Measurements from ENCODE around the gene FAM241B. TPM values are rescaled to one million over a fixed set of nuclear protein-coding genes. Genes with fewer than 3 reads are reported as not detected.
A peak's percentile ranks its signal among the peaks of the same experiment; 100 is the strongest.

FAM241B gene
- total RNA-seq, 1 donor from 2014 or later: 3.4 TPM

DNA sequence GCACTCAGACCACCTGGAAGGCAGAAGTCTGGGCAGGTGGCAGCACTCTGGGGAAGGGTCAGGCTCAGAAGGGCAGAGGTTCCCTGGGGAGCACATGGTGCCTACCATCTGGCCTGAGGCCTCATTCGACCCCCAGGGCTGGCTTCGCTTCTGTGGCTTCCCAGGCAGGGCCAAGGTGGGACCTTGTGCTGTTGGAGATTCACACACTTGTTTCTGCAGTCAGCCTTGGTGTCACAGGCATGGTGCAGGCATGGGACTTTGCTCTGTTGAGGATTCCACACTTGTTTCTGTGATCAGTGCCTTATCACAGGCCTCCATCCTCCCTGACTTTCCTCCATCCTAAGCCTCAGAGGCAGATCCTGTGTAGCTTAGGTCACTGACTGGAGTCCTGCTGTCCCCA, 11.3 kb upstream of the FAM241B start:
- Mint-ChIP-seq H3K4me3 (ENCODE audit: unreplicated experiment) (no peak overlapping the region), H3K27me3 (ENCODE audit: unreplicated experiment) (peaks cover 60% of the 10 kb centered on the region), H3K4me1 (ENCODE audit: unreplicated experiment) (no peaks in the 10 kb centered on the region), H3K36me3 (ENCODE audit: unreplicated experiment) (peaks cover 4% of the 10 kb centered on the region), H3K27ac (ENCODE audit: unreplicated experiment) (no peak overlapping the region), H3K9me3 (ENCODE audit: unreplicated experiment) (peaks cover 5% of the 10 kb centered on the region)
- peak; percentile 77 for DNase-seq (ENCODE audit: extremely low spot score, unreplicated experiment)
- TF ChIP-seq, protein P1, sequence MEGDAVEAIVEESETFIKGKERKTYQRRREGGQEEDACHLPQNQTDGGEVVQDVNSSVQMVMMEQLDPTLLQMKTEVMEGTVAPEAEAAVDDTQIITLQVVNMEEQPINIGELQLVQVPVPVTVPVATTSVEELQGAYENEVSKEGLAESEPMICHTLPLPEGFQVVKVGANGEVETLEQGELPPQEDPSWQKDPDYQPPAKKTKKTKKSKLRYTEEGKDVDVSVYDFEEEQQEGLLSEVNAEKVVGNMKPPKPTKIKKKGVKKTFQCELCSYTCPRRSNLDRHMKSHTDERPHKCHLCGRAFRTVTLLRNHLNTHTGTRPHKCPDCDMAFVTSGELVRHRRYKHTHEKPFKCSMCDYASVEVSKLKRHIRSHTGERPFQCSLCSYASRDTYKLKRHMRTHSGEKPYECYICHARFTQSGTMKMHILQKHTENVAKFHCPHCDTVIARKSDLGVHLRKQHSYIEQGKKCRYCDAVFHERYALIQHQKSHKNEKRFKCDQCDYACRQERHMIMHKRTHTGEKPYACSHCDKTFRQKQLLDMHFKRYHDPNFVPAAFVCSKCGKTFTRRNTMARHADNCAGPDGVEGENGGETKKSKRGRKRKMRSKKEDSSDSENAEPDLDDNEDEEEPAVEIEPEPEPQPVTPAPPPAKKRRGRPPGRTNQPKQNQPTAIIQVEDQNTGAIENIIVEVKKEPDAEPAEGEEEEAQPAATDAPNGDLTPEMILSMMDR (IDR thresholded peaks at IDR 0.05): no peak

DNA sequence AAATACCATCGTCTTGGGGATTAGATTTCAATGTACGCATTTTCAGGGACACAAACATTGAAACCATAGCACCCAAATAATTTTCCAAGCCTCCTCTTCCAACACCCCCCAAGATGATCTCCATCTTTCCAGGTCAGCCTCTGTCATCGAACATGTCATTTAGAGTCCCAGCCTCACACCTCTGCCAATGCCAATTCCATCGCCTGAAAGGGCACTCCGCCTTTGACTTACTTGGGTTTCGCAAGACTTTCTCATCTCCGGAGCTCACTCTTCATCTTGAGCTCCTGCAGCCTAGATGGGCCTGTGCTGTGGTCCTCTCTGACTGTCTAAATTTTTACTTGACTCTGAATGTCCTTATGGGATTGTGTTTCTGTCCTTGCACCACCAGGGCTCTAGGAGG, 10.4 kb upstream of the FAM241B start:
- Mint-ChIP-seq H3K4me3 (ENCODE audit: unreplicated experiment) (no peak overlapping the region), H3K27me3 (ENCODE audit: unreplicated experiment) (peaks cover 59% of the 10 kb centered on the region), H3K4me1 (ENCODE audit: unreplicated experiment) (no peaks in the 10 kb centered on the region), H3K36me3 (ENCODE audit: unreplicated experiment) (peaks cover 5% of the 10 kb centered on the region), H3K27ac (ENCODE audit: unreplicated experiment) (no peak overlapping the region), H3K9me3 (ENCODE audit: unreplicated experiment) (peaks cover 9% of the 10 kb centered on the region)
- DNase-seq (ENCODE audit: extremely low spot score, unreplicated experiment): peak; percentile 54
- TF ChIP-seq, protein P1 (IDR thresholded peaks at IDR 0.05): no peak

DNA sequence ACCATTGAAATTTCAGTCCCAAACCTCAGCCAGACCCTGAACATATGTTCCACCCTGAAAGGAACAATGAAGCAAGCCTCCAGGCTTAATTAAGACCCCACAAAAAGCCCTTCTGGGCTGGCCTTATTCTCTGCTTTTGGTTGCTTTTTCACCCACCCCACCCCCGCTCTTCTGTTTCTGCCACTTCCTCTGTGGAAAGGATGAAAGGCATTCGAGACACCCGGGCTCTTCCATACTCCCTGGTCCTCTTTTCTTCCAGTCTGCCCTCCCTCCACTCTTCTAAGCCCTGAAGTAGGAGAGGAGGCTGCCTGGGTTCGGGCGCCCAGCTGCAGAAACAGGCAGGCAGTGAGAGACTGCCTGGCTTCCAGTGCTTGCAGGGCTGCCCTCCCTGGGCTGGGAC, 9.4 kb upstream of the FAM241B start:
- Mint-ChIP-seq H3K36me3 (ENCODE audit: unreplicated experiment) (peaks cover 5% of the 10 kb centered on the region), H3K4me1 (ENCODE audit: unreplicated experiment) (no peaks in the 10 kb centered on the region), H3K27ac (ENCODE audit: unreplicated experiment) (no peak overlapping the region), H3K4me3 (ENCODE audit: unreplicated experiment) (no peak overlapping the region), H3K9me3 (ENCODE audit: unreplicated experiment) (peaks cover 13% of the 10 kb centered on the region), H3K27me3 (ENCODE audit: unreplicated experiment) (peaks cover 58% of the 10 kb centered on the region)
- peak; percentile 49 for DNase-seq (ENCODE audit: extremely low spot score, unreplicated experiment)
- TF ChIP-seq, protein P1 (IDR thresholded peaks at IDR 0.05): no peak

GRCh38 chr10:69624245-69624786, 5.7 kb upstream of the FAM241B start:
- TF ChIP-seq, protein P1 (IDR thresholded peaks at IDR 0.05): no peak
- Mint-ChIP-seq H3K4me1 (ENCODE audit: unreplicated experiment) (no peaks in the 10 kb centered on the region), H3K27me3 (ENCODE audit: unreplicated experiment) (peaks cover 64% of the 10 kb centered on the region), H3K27ac (ENCODE audit: unreplicated experiment) (no peak overlapping the region), H3K4me3 (ENCODE audit: unreplicated experiment) (no peak overlapping the region), H3K36me3 (ENCODE audit: unreplicated experiment) (peaks cover 5% of the 10 kb centered on the region), H3K9me3 (ENCODE audit: unreplicated experiment) (peaks cover 13% of the 10 kb centered on the region)
- no peak for DNase-seq (ENCODE audit: extremely low spot score, unreplicated experiment)

DNA sequence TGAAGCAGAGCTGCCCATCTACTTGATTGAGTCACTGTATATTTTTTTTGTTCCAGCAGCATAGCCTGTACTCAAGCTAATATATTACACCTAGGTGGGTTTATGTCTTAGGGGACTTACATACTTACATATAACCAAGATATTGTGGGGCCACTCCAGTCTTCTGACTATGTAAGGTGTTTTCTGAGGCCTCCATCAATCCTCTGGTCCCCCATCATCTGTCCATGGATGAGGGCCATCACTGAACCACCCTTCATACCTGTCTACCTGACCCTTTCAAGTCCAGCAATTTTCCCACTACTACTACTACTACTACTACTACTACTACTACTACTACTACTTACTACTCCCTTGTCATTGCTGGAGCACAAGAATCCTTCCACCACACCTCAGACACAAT, 3.2 kb upstream of the FAM241B start:
- Mint-ChIP-seq H3K4me1 (ENCODE audit: unreplicated experiment) (no peaks in the 10 kb centered on the region), H3K4me3 (ENCODE audit: unreplicated experiment) (no peak overlapping the region), H3K36me3 (ENCODE audit: unreplicated experiment) (peaks cover 5% of the 10 kb centered on the region), H3K9me3 (ENCODE audit: unreplicated experiment) (peaks cover 13% of the 10 kb centered on the region), H3K27me3 (ENCODE audit: unreplicated experiment) (peaks cover 53% of the 10 kb centered on the region), H3K27ac (ENCODE audit: unreplicated experiment) (no peak overlapping the region)
- no peak for DNase-seq (ENCODE audit: extremely low spot score, unreplicated experiment)
- TF ChIP-seq, protein P1 (IDR thresholded peaks at IDR 0.05): no peak
